Neural cell (in vitro differentiated cells): ENCODE results near the gene CCDC148. TPM values are rescaled to one million over a fixed set of nuclear protein-coding genes. Genes with fewer than 3 reads are reported as not detected.

ENCODE experiments used
- H2AFZ ChIP-seq: fragments of 200-600, 300-800 bp; sonication (generic), shearing (Covaris generic); 2 replicates; pipeline ENCODE4 v1.6.0; 2014; ENCODE audit warnings: low read depth, mild to moderate bottlenecking, antibody characterized with exemption, low read length, moderate library complexity
- H3F3A ChIP-seq: fragments of 200-600 bp; shearing (Covaris generic); 2 replicates; pipeline ENCODE4 v1.6.1; 2016; ENCODE audit warnings: mild to moderate bottlenecking, moderate library complexity, mixed read lengths, antibody characterized with exemption, low read length; ENCODE audit not compliant: insufficient read depth, poor library complexity, severe bottlenecking
- H3K27ac ChIP-seq: fragments of 200-600, 300-800 bp; sonication (generic), shearing (Covaris generic); 2 replicates; pipeline ENCODE4 v1.5.1; 2014; ENCODE audit warnings: mild to moderate bottlenecking, low read length, moderate library complexity
- H3K27me3 ChIP-seq: fragments of 300-800, 200-600 bp; sonication (generic), shearing (Covaris generic); 2 replicates; pipeline ENCODE4 v1.6.0; 2014; ENCODE audit warnings: mild to moderate bottlenecking, low read depth, low read length, moderate library complexity; ENCODE audit not compliant: insufficient read depth
- H3K36me3 ChIP-seq: fragments of 300-800, 200-600 bp; sonication (generic), shearing (Covaris generic); 2 replicates; pipeline ENCODE4 v1.5.1; 2014; ENCODE audit warnings: mild to moderate bottlenecking, antibody characterized with exemption, low read length, moderate library complexity; ENCODE audit not compliant: insufficient read depth
- H3K4me2 ChIP-seq: fragments of 300-800, 200-600 bp; sonication (generic), shearing (Covaris generic); 2 replicates; pipeline ENCODE4 v1.6.0; 2014; ENCODE audit warnings: mild to moderate bottlenecking, low read length
- H3K4me3 ChIP-seq: fragments of 300-800, 200-600 bp; sonication (generic), shearing (Covaris generic); 2 replicates; pipeline ENCODE4 v1.5.1; 2014; ENCODE audit warnings: mild to moderate bottlenecking, low read length, moderate library complexity
- H3K79me2 ChIP-seq: fragments of 200-600 bp; shearing (Covaris generic); replicated peaks from 2 replicates; pipeline ENCODE4 v1.6.0; 2014; ENCODE audit warnings: mild to moderate bottlenecking, low read length, moderate library complexity; ENCODE audit not compliant: insufficient read depth
- H3K9ac ChIP-seq: fragments of 300-800, 200-600 bp; sonication (generic), shearing (Covaris generic); 2 replicates; pipeline ENCODE4 v1.6.1; 2016; ENCODE audit warnings: mild to moderate bottlenecking, low read length, mixed read lengths
- H3K9me2 ChIP-seq: fragments of 200-600 bp; shearing (Covaris generic); 2 replicates; pipeline ENCODE4 v1.6.1; 2016; ENCODE audit warnings: mild to moderate bottlenecking, low read length, mixed read lengths; ENCODE audit not compliant: insufficient read depth
- H3K9me3 ChIP-seq: fragments of 200-600, 300-800 bp; sonication (generic), shearing (Covaris generic); 2 replicates; pipeline ENCODE4 v1.6.1; 2016; ENCODE audit warnings: mild to moderate bottlenecking, mixed run types, low read length, moderate library complexity, mixed read lengths
- H4K20me1 ChIP-seq: fragments of 200-600 bp; shearing (Covaris generic); 2 replicates; pipeline ENCODE4 v1.6.1; 2016; ENCODE audit warnings: mild to moderate bottlenecking, mixed run types; ENCODE audit not compliant: insufficient read depth
- CTCF ChIP-seq: fragments of 450-650 bp; IDR thresholded peaks from 2 replicates; pipeline ENCODE4 v1.5.1; 2014; ENCODE audit warnings: antibody characterized with exemption, mild to moderate bottlenecking, moderate library complexity; ENCODE audit not compliant: poor library complexity, severe bottlenecking
- EP300 ChIP-seq: fragments of 450-650 bp; conservative IDR thresholded peaks from 2 replicates; pipeline ENCODE4 v1.6.1; 2014; ENCODE audit warnings: antibody characterized with exemption, mild to moderate bottlenecking, moderate library complexity; ENCODE audit not compliant: poor library complexity, severe bottlenecking
- EZH2 ChIP-seq: fragments of 200-600, 300-800 bp; shearing (Covaris generic), sonication (generic); IDR thresholded peaks from 2 replicates; pipeline ENCODE4 v1.6.1; 2014; ENCODE audit warnings: antibody characterized with exemption, low read length, borderline replicate concordance, mild to moderate bottlenecking; ENCODE audit not compliant: insufficient read depth, poor library complexity, severe bottlenecking
- MXI1 ChIP-seq: fragments of 450-650 bp; conservative IDR thresholded peaks from 2 replicates; pipeline ENCODE4 v1.6.1; 2014; ENCODE audit warnings: antibody characterized with exemption, mild to moderate bottlenecking; ENCODE audit not compliant: poor library complexity, severe bottlenecking
- POLR2AphosphoS5 ChIP-seq: IDR thresholded peaks from 2 replicates; pipeline ENCODE4 v1.6.1; 2012
- RAD21 ChIP-seq: fragments of 450-650 bp; conservative IDR thresholded peaks from 2 replicates; pipeline ENCODE4 v1.6.1; 2014; ENCODE audit warnings: antibody characterized with exemption, mild to moderate bottlenecking, moderate library complexity
- REST ChIP-seq: IDR thresholded peaks from 2 replicates; pipeline ENCODE4 v1.6.1; 2012; ENCODE audit warnings: borderline replicate concordance
- SMC3 ChIP-seq: fragments of 450-650 bp; conservative IDR thresholded peaks from 2 replicates; pipeline ENCODE4 v1.6.1; 2014; ENCODE audit warnings: antibody characterized with exemption, mild to moderate bottlenecking, moderate library complexity; ENCODE audit not compliant: poor library complexity
- TAF1 ChIP-seq: IDR thresholded peaks from 2 replicates; pipeline ENCODE4 v1.6.1; 2012; ENCODE audit warnings: low read depth
- polyA plus RNA-seq: library from polyadenylated mRNA; depleted of rRNA; stranded (reverse); fragments of >200 nt; gene quantifications from 2 replicates; pipeline ENCODE4 v1.2.3, GENCODE V29; 2014

Gene CCDC148
- polyA plus RNA-seq, 1 donor from 2014 or later, result 1.8 TPM

- no peak overlapping the region for H3K9ac ChIP-seq
- no peaks in the 10 kb centered on the region for H3F3A ChIP-seq
- no peak overlapping the region for H3K4me2 ChIP-seq
- no peaks in the 10 kb centered on the region for H3K36me3 ChIP-seq
- no peak overlapping the region for H3K27ac ChIP-seq
- no peak overlapping the region for H2AFZ ChIP-seq
- TF ChIP-seq MXI1, result no peak
- TF ChIP-seq CTCF, result no peak
- TF ChIP-seq POLR2AphosphoS5, result no peak
- no peak for TF ChIP-seq SMC3
- TF ChIP-seq EZH2, result no peak
- no peak for TF ChIP-seq RAD21
- no peak for TF ChIP-seq REST
- no peak for TF ChIP-seq TAF1
- no peak for TF ChIP-seq EP300
- H3K9me2 ChIP-seq, result no peaks in the 10 kb centered on the region
- H3K4me3 ChIP-seq, result no peak overlapping the region
- no peaks in the 10 kb centered on the region for H3K9me3 ChIP-seq
- no peaks in the 10 kb centered on the region for H4K20me1 ChIP-seq
- no peaks in the 10 kb centered on the region for H3K27me3 ChIP-seq
- no peaks in the 10 kb centered on the region for H3K79me2 ChIP-seq
Measured at GRCh38 chr2:158407031-158407430, 49.5 kb downstream of the CCDC148 start.

GRCh38 chr2:158405341-158405740 is 51.2 kb downstream of the CCDC148 start:
- H3K36me3 ChIP-seq, result no peaks in the 10 kb centered on the region
- no peaks in the 10 kb centered on the region for H3F3A ChIP-seq
- no peaks in the 10 kb centered on the region for H4K20me1 ChIP-seq
- TF ChIP-seq POLR2AphosphoS5 (no peak), RAD21 (no peak), TAF1 (no peak), EP300 (no peak), MXI1 (no peak), SMC3 (no peak), EZH2 (no peak), CTCF (no peak), REST (no peak)
- no peak overlapping the region for H3K4me2 ChIP-seq
- no peak overlapping the region for H2AFZ ChIP-seq
- H3K4me3 ChIP-seq, result no peak overlapping the region
- no peaks in the 10 kb centered on the region for H3K79me2 ChIP-seq
- H3K27ac ChIP-seq, result no peak overlapping the region
- H3K27me3 ChIP-seq, result no peaks in the 10 kb centered on the region
- H3K9me3 ChIP-seq, result no peaks in the 10 kb centered on the region
- H3K9ac ChIP-seq, result no peak overlapping the region
- H3K9me2 ChIP-seq, result no peaks in the 10 kb centered on the region
